GM19099 (cell line): ENCODE measurements around the gene MOGAT3.

Experiments
- POLR2A ChIP-seq: IDR thresholded peaks from 3 replicates; pipeline ENCODE4 v1.6.1; 2011; ENCODE audit warnings: low read depth; ENCODE audit not compliant: insufficient read length; ENCODE audit errors: extremely low read depth

Gene MOGAT3

GRCh38 chr7:101164071-101164840 is 36.6 kb downstream of the MOGAT3 start:
- no peak for TF ChIP-seq POLR2A

- TF ChIP-seq POLR2A: no peak
Observed at GRCh38 chr7:101163279-101164070, 37.4 kb downstream of the MOGAT3 start.

GRCh38 chr7:101162551-101163278 is 38.1 kb downstream of the MOGAT3 start:
- peak; percentile 25 for TF ChIP-seq POLR2A

- TF ChIP-seq POLR2A: no peak
Observed at GRCh38 chr7:101161692-101162471, 39.0 kb downstream of the MOGAT3 start.

GRCh38 chr7:101160910-101161309 is 39.9 kb downstream of the MOGAT3 start:
- TF ChIP-seq POLR2A: no peak

GRCh38 chr7:101159696-101160674 is 40.9 kb downstream of the MOGAT3 start:
- TF ChIP-seq POLR2A: no peak

GRCh38 chr7:101156866-101157589 is 43.8 kb downstream of the MOGAT3 start:
- TF ChIP-seq POLR2A: no peak

GRCh38 chr7:101156277-101156676 is 44.6 kb downstream of the MOGAT3 start:
- no peak for TF ChIP-seq POLR2A

- no peak for TF ChIP-seq POLR2A
Observed at GRCh38 chr7:101155303-101155702, 45.5 kb downstream of the MOGAT3 start.

- no peak for TF ChIP-seq POLR2A
Observed at GRCh38 chr7:101154693-101155102, 46.1 kb downstream of the MOGAT3 start.

- peak; percentile 19 for TF ChIP-seq POLR2A
Observed at GRCh38 chr7:101153969-101154692, 46.7 kb downstream of the MOGAT3 start, which contains the start of gene AP1S1. AP1S1 (plus strand) TSS chr7:101154476; CDS start chr7:101154515, 39 bp downstream.
